A673 (cell line): Measurements from ENCODE around the gene FHIT.

Source experiments
- EZH2 ChIP-seq: fragments of 200-600 bp; sonication (generic); IDR thresholded peaks from 2 replicates; pipeline ENCODE4 v1.6.1; 2017; ENCODE audit warnings: borderline replicate concordance, low read depth, mild to moderate bottlenecking, mixed read lengths, antibody characterized with exemption, low read length; ENCODE audit not compliant: poor library complexity, severe bottlenecking
- TF ChIP-seq, protein P1 (sequence below): fragments of 300-800, 200-600 bp; sonication (generic); conservative IDR thresholded peaks from 2 replicates; pipeline ENCODE4 v1.5.1; 2017; ENCODE audit warnings: low read depth, mild to moderate bottlenecking, antibody characterized with exemption, low read length, moderate library complexity, mixed read lengths

DNA sequence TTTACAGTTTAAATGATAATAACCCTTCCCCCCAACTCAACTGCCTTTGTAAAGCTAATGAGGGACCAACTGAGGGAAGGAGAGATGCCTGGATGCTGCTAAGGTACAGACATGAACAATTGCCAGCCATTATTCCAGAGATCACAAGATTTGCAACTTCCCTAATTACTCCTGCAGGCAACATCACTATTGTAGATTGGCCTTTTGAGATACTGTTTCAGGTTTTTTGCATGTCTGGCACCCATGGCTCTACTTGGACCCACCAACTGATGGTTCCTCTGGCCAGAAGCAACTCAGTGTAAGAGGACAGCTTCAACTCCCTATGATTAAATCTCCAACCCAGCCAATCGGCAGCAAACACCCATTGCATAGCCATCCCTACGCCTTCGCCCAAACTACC is 478.7 kb downstream of the FHIT start:
- TF ChIP-seq, protein P1, sequence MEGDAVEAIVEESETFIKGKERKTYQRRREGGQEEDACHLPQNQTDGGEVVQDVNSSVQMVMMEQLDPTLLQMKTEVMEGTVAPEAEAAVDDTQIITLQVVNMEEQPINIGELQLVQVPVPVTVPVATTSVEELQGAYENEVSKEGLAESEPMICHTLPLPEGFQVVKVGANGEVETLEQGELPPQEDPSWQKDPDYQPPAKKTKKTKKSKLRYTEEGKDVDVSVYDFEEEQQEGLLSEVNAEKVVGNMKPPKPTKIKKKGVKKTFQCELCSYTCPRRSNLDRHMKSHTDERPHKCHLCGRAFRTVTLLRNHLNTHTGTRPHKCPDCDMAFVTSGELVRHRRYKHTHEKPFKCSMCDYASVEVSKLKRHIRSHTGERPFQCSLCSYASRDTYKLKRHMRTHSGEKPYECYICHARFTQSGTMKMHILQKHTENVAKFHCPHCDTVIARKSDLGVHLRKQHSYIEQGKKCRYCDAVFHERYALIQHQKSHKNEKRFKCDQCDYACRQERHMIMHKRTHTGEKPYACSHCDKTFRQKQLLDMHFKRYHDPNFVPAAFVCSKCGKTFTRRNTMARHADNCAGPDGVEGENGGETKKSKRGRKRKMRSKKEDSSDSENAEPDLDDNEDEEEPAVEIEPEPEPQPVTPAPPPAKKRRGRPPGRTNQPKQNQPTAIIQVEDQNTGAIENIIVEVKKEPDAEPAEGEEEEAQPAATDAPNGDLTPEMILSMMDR, result no peak
- TF ChIP-seq EZH2, result no peak
